G401.6 (cell line): ENCODE results near the gene EFCC1.

Experiments
- FAIRE-seq: peaks from 2 replicates; lab custom pipeline; 2012; peaks lifted over from hg19 to GRCh38; lab: Jason Lieb, UNC

Gene EFCC1, protein sequence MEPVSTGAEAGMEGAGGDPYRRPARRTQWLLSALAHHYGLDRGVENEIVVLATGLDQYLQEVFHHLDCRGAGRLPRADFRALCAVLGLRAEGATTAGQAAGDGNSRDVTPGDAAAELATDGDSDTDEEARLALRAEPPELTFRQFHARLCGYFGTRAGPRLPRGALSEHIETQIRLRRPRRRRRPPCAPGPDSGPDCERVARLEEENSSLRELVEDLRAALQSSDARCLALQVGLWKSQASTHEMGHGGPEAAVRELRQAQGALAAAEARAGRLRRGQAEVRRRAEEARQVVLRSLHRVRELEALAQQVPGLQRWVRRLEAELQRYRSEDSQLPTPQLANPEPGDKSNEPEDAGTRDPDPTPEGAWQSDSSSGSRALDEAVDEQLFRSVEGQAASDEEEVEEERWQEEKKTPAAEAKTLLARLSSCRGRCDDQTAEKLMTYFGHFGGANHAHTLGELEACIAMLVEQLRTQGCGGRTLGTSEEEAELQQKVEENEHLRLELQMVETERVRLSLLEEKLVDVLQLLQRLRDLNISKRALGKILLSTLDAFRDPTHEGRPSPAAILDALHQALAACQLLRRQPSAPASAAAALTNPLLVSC

GRCh38 chr3:129001101-129001805, at the start of gene EFCC1:
TSS of gene EFCC1 (plus strand) at chr3:129001304. CDS start at chr3:129001629, 325 bp downstream.
- no peak for FAIRE-seq

GRCh38 chr3:128956440-128956839, 44.7 kb upstream of the EFCC1 start:
- FAIRE-seq, result no peak

DNA sequence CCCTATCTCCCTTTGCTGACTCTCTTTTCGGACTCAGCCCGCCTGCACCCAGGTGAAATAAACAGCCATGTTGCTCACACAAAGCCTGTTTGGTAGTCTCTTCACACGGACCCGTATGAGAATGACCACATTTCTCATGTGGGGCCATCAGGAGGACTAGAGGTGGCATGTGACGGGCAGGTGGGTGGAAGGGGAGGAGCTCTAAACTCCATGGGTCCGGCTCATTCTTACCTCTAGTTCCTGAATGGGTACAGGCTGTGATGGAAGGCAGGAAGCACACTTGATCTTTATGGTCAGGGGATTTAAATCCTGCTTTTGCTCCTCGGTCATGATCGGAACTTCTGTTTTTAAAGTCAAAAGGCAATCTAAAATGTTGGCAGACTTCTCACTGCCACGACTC, 35.8 kb upstream of the EFCC1 start:
- no peak for FAIRE-seq

DNA sequence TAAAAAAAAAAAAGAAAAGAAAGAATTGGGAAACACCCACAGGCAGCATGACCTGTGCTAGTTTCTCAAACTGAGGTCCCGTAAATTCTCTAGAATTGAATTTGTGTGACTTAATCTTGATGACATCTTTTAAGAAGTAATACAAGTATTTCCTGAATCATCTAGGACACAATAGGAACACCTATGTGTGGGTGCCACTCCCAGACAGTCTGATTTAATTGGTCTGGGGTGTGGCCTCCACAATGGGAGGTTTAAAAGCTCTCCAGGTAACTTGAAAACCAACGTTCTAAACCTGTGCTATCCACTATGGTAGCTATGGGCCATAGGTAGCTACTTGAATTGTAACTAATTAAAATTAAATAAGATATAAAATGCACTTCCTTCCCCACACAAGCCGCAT, 35.3 kb upstream of the EFCC1 start:
- FAIRE-seq, result no peak

GRCh38 chr3:128967748-128968355, 33.3 kb upstream of the EFCC1 start:
- no peak for FAIRE-seq

GRCh38 chr3:128969993-128970739, 30.9 kb upstream of the EFCC1 start:
- peak; percentile 82 for FAIRE-seq

DNA sequence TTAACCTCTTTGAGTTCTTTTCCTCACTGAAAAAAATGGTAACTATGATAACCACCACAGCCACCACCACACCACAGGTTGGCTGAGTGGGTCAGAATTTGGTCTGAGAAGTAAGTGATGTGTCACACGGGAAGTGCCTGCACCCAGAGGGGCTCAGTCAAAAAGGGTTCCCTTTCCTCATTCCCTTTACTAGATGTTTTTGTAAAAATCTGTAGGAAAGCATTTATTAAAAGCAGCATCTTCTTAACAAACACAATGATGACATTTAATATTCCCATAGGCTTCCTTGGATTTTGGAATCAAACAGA, 30.4 kb upstream of the EFCC1 start:
- no peak for FAIRE-seq

- FAIRE-seq, result no peak
Measured at GRCh38 chr3:128971421-128972100, 29.5 kb upstream of the EFCC1 start.

DNA sequence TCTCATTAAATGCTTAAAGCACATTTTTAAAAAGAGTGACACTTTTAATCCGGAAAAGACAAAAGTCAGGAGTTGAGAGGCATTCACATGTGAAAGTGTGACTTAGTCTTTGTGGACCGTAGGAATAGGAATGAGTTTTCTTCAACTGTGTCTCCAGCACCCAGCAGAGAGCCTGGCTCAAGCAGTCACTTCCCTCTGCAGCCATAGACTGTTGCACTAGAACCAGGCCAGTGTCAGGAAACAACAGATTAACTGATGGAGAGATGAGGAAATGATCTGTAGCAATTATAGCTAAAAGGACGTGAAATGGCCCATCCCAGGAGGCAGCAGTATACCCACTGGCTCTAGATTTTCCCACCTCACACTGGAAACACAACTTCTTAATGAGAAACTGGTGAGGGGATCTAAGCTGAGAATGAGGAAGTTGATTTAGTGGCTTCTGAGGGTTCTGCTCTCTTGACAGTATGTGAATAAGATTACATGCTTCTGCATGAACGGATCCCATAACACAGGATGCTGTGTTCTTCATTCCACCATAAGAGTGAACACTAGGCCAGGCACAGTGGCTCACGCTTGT, 27.0 kb upstream of the EFCC1 start:
- FAIRE-seq, result no peak

GRCh38 chr3:128975276-128975675, 25.8 kb upstream of the EFCC1 start:
- no peak for FAIRE-seq

GRCh38 chr3:128983293-128984069, 17.6 kb upstream of the EFCC1 start:
- no peak for FAIRE-seq

DNA sequence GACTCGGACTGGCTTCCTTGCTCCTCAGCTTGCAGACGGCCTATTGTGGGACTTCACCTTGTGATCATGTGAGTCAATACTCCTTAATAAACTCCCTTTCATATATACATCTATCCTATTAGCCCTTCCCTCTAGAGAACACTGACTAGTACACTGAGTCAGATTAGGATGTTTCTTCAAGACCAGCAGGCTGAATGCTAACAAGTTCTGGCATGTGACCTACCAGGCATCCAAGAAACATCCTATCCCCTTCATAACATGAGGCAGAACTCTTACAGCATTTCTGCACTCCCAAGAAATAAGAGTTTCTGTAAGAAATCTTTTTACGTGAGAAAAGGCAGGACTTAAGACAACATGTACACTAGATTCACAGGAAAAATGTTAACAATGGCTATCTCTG, 16.5 kb upstream of the EFCC1 start:
- no peak for FAIRE-seq

DNA sequence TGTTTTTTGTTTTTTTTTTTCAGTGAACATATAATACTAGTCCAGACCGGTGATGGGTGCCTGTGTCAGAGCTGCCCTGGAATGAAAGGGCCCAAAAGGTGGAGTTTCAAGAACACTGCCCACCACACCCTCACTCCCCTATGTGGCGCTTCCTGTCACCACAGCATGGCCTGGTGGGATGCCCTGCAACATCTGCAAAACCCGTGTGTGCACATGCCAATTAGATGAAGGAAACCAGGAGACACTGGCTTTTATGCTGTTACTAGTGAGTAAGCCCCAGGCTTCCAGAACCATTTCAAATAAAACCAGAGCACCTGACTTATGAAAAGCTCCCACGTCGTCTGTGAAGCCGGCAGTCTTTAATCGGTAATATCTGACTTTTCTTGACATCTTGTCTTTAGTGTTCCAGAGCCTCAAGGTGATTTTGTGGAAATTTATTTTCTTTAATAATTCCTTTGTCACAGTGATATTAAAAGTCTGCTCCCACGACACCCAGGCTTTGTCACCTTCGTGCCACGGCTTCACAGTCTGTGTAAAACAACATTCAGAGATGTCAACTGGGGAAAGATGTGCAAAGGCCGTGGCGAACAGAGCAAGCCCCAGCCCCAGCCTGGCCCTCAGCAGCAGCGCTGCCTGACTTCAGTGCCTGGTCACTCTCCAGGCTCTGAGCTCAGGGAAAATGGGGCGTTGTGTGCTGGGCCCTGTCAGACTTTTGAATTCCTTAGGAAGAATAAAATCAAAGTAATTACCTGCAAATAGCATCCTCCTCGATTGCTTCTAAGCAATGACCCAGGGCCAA, 13.6 kb upstream of the EFCC1 start:
- no peak for FAIRE-seq

DNA sequence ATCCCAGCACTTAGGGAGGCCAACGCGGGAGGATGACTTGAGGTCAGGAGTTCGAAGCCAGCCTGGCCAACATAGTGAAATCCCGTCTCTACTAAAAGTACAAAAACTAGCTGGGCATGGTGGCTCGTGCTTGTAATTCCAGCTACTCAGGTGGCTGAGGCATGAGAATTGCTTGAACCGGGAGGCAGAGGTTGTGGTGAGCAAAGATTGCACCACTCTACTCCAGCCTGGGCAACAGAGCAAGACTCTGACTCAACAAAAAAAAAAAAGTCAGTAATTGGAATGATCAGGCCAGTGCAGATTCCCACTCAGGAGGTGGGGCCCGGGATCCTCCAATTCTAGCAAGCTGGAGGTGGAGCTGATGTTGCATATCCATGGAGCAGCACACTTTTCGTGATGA, 12.8 kb upstream of the EFCC1 start:
- no peak for FAIRE-seq

DNA sequence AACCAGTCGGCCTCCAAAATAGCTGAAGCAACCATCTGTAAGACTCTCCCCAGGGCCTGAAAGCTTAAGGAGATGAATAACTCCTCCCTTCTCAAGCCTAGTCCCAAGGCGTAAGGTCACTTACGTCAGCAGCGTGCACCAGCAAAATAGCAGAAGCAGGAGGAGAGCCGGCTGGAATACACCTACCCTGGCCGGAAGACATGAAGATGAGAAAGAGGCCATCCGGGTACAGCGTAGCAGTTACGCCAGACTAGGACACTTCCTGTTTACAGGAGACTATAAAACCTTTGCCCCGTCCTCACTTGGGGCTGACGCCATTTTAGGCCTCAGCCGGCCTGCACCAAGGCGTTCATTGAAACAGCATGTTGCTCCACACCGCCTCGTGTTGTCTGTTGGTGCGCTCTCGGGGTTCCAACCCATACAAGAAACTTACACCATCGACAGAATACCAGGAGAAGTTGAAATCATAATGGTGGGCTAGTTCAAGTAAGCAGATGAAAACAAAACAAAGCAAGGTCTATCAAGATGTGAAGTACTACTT, 9.7 kb upstream of the EFCC1 start:
- FAIRE-seq, result no peak

GRCh38 chr3:128992926-128993460, 8.1 kb upstream of the EFCC1 start:
- FAIRE-seq, result no peak

DNA sequence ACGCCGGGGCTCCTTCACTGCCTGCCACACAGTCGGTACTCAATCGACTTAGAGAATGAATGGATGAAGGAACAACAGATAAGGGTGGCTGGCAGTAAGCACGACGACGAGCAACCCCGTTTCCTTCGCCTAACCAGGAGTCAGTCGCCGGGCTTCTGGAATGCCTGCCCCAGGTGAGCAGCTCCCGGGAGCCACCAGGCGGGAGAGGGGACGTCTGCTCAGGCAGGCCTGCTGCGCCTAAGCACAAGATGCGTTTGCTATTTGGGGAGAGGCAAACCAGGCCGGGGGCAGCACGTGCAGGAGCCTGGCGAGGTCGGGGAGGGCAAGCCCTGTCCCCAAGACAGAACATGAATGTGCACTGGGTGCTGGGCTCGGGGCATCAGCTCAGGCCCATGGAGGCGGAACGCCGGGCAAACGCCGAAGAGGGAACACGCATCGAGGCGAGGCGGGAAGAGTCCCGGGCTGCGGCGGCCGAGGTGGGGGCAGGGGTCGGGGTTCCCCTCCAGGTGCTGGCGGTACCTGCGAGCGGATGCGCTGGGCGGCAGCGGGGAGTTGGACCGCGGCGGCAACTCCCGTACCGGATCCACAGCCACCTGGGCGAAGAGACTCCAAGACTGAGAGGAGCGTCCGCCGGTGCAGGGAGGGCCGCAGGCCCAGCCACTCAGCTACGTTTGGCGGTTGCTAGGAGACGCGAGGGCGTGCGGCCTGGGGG, 7.5 kb upstream of the EFCC1 start, which contains the start of gene CFAP92:
Gene CFAP92, minus strand, starts transcription at position 616 of the 712 bp plus-strand sequence. CDS start 772 bp downstream, outside the sequence.
- no peak for FAIRE-seq

GRCh38 chr3:128994173-128994512, 7.0 kb upstream of the EFCC1 start:
- no peak for FAIRE-seq
